K562 (cell line): ENCODE measurements around the gene OSBPL3. TPM values are rescaled to one million over a fixed set of nuclear protein-coding genes. Genes with fewer than 3 reads are reported as not detected.

Experiments used
- BMI1 ChIP-seq: fragments of 150-350 bp; IDR thresholded peaks from 2 replicates; pipeline ENCODE4 v1.6.1; 2014; ENCODE audit warnings: low read length
- ERF ChIP-seq: fragments of 450-650 bp; formaldehyde crosslinking; IDR thresholded peaks from 2 replicates; pipeline ENCODE4 v1.4.0; 2020; ENCODE audit warnings: mild to moderate bottlenecking, mixed read lengths
- FUS ChIP-seq: fragments of 200-400 bp; formaldehyde crosslinking; optimal IDR thresholded peaks from 2 replicates; pipeline ENCODE3; 2017; ENCODE audit warnings: low read depth, low read length
- HDAC2 ChIP-seq: fragments of 450-650 bp; IDR thresholded peaks from 2 replicates; pipeline ENCODE4 v1.6.1; 2016; ENCODE audit warnings: mild to moderate bottlenecking
- HMG20A ChIP-seq: fragments of 450-650 bp; formaldehyde crosslinking; conservative IDR thresholded peaks from 2 replicates; pipeline ENCODE4 v1.4.0; 2020; ENCODE audit warnings: mild to moderate bottlenecking, mixed read lengths
- HNRNPL ChIP-seq: fragments of 200-400 bp; formaldehyde crosslinking; IDR thresholded peaks from 2 replicates; pipeline ENCODE4 v1.6.1; 2017; ENCODE audit warnings: low read depth, mild to moderate bottlenecking, low read length
- IFI16 ChIP-seq: fragments of 250-450 bp; sonication (Bioruptor Pico); IDR thresholded peaks from 2 replicates; pipeline ENCODE4 v2.1.2; 2022; ENCODE audit warnings: mild to moderate bottlenecking, inconsistent platforms
- KDM5B ChIP-seq: fragments of 200-600 bp; sonication (generic); IDR thresholded peaks from 2 replicates; pipeline ENCODE4 v1.6.1; 2012; ENCODE audit warnings: low read depth, mild to moderate bottlenecking, moderate library complexity, low read length, control low read depth, inconsistent platforms; ENCODE audit not compliant: insufficient replicate concordance
- KLF10 ChIP-seq: fragments of 250-450 bp; sonication (Bioruptor Pico); IDR thresholded peaks from 2 replicates; pipeline ENCODE4 v1.6.1; 2021; ENCODE audit warnings: matching md5 sums
- MAFK ChIP-seq: IDR thresholded peaks from 2 replicates; pipeline ENCODE4 v1.6.1; 2011; ENCODE audit warnings: low read length, improper control_type of control experiment
- NEUROD1 ChIP-seq: fragments of 150-350 bp; IDR thresholded peaks from 2 replicates; pipeline ENCODE4 v1.6.1; 2014; ENCODE audit warnings: borderline replicate concordance, low read length, low read depth; ENCODE audit not compliant: partially characterized antibody
- NRF1 ChIP-seq, 2 experiments: fragments of 450-650 bp; IDR thresholded peaks in 1 of 2; conservative IDR thresholded peaks in 1 of 2; 2 replicates each; pipeline ENCODE4 v1.6.1; 2014; ENCODE audit warnings: mild to moderate bottlenecking in 2 of 2
- OTX1 ChIP-seq: fragments of 450-650 bp; formaldehyde crosslinking; IDR thresholded peaks from 2 replicates; pipeline ENCODE4 v1.4.0; 2022; ENCODE audit warnings: mild to moderate bottlenecking
- PCBP2 ChIP-seq: fragments of 200-400 bp; formaldehyde crosslinking; IDR thresholded peaks from 2 replicates; pipeline ENCODE4 v1.6.1; 2018; ENCODE audit warnings: low read length, low read depth, mild to moderate bottlenecking, moderate library complexity; ENCODE audit not compliant: poor library complexity, severe bottlenecking
- POLR2B ChIP-seq: fragments of 450-650 bp; IDR thresholded peaks from 2 replicates; pipeline ENCODE4 v1.6.1; 2018; ENCODE audit warnings: low read depth; ENCODE audit not compliant: partially characterized antibody
- RBM25 ChIP-seq: fragments of 200-400 bp; formaldehyde crosslinking; IDR thresholded peaks from 2 replicates; pipeline ENCODE4 v1.6.1; 2018; ENCODE audit warnings: low read length, low read depth, moderate library complexity; ENCODE audit not compliant: severe bottlenecking
- RUNX1 ChIP-seq: sonication (generic); IDR thresholded peaks from 2 replicates; pipeline ENCODE4 v1.6.1; 2016; ENCODE audit warnings: antibody characterized with exemption, low read depth
- SAP30 ChIP-seq: fragments of 200-600 bp; sonication (generic); IDR thresholded peaks from 2 replicates; pipeline ENCODE4 v1.6.1; 2012; ENCODE audit warnings: borderline replicate concordance, low read depth, mild to moderate bottlenecking, moderate library complexity, low read length, control low read depth, inconsistent platforms; ENCODE audit not compliant: insufficient read depth, poor library complexity, severe bottlenecking
- SREBF2 ChIP-seq: sonication (generic); formaldehyde crosslinking; IDR thresholded peaks from 2 replicates; pipeline ENCODE4 v1.4.0; 2020; ENCODE audit warnings: mild to moderate bottlenecking, missing genetic modification reagents
- YY1 ChIP-seq, 3 experiments: IDR thresholded peaks; 2 replicates each; pipeline ENCODE4 v1.6.1; 2011; ENCODE audit warnings: low read length in 2 of 3, mild to moderate bottlenecking in 2 of 3, moderate library complexity in 2 of 3, borderline replicate concordance in 1 of 3, control low read depth in 1 of 3, low read depth in 1 of 3; ENCODE audit not compliant: insufficient read depth in 3 of 3, insufficient replicate concordance in 2 of 3, control insufficient read depth in 1 of 3, insufficient read length in 1 of 3; ENCODE audit errors: extremely low read depth in 1 of 3
- ZNF133 ChIP-seq: fragments of 250-450 bp; sonication (Bioruptor Pico); IDR thresholded peaks from 2 replicates; pipeline ENCODE4 v1.4.0; 2020; ENCODE audit warnings: mild to moderate bottlenecking
- ZNF146 ChIP-seq: IDR thresholded peaks from one replicate; pipeline ENCODE4 v1.6.1; 2018; ENCODE audit warnings: missing compliant biosample characterization; ENCODE audit not compliant: unreplicated experiment
- ZNF3 ChIP-seq: fragments of 250-450 bp; sonication (Bioruptor Pico); IDR thresholded peaks from 2 replicates; pipeline ENCODE4 v1.5.0; 2021; ENCODE audit warnings: mild to moderate bottlenecking, moderate library complexity
- ZNF444 ChIP-seq: fragments of 250-450 bp; sonication (Bioruptor Pico); IDR thresholded peaks from 2 replicates; pipeline ENCODE4 v1.4.0; 2020; ENCODE audit warnings: mild to moderate bottlenecking, moderate library complexity
- polyA plus RNA-seq, 8 experiments: library from polyadenylated mRNA; depleted of rRNA in 4 of 8; stranded (reverse) in 5 of 8; unstranded in 3 of 8; fragments of >200 nt; fragmentation: Nextera tagmentation in 2 of 8; fragmentation: Illumina TruSeq in 1 of 8; extraction: Ambion mirVana in 2 of 8; extraction: Trizol in 1 of 8; gene quantifications; 2 replicates each; pipeline versions ENCODE4 v1.2.1 to v1.2.3, GENCODE V29; 2011 to 2014; ENCODE audit warnings: inconsistent platforms in 1 of 8, missing spikeins in 1 of 8
- total RNA-seq, 7 experiments: library from RNA; depleted of rRNA in 6 of 7; stranded (reverse); fragments of >200 nt in 6 of 7; fragmentation: Illumina TruSeq in 2 of 7; extraction: Trizol in 2 of 7; gene quantifications; 2 replicates each; pipeline versions ENCODE4 v1.2.1 to v1.2.3, GENCODE V29; 2011 to 2021; ENCODE audit warnings: low replicate concordance in 1 of 7
- TF ChIP-seq, protein P1 (sequence below), 2 experiments: fragments of 450-650 bp; IDR thresholded peaks; 2 replicates each; pipeline ENCODE4 v1.6.1; 2016
- TF ChIP-seq, protein P2 (sequence below): fragments of 450-650 bp; IDR thresholded peaks from 2 replicates; pipeline ENCODE4 v1.7.1; 2018; ENCODE audit warnings: mild to moderate bottlenecking, low read depth; ENCODE audit not compliant: partially characterized antibody

OSBPL3 gene
- total and polyA plus RNA-seq, 9 of the 15 experiments (the other 6 are each of a cell fraction or from before 2014, with no cell fraction given), result 4.8 to 37.2 (median 26.5) TPM

DNA sequence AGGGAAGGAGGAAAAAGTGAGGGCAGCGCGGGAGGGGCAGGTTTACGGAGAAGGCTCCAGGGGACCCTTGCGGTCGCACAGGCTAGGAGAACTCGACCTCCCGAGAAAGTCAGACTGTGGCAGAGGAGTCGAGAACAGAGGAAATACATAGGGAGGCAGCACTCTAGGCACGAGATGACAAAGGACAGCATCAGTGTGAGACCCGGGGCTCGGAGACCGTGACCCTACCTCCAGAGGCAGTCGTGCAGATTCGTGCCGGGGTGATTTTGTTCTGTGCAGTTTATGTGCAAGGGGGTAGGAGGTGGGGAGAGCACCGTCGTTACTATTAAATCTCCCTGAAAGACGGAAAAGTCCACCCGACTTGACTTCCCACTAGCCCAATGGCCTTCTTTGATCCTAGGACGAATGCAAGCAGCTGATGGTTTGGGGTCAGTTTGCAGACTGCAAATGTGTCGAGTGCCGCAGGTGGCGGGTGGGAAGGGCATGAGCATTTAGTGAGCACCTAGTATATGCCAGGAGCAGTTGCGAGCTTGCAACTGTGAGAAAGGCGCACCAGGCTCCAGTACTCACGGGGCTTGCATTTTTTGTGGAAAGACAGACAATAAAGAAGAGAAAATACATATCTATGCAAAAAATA lies 674 bp upstream of the OSBPL3 start (continued):
- TF ChIP-seq YY1 (IDR thresholded peaks at IDR 0.05; ENCODE audit: borderline replicate concordance in 1 of 3, control insufficient read depth in 1 of 3, extremely low read depth in 1 of 3, insufficient read depth in 3 of 3, insufficient read length in 1 of 3, insufficient replicate concordance in 2 of 3, low read depth in 1 of 3, low read length in 2 of 3) (no peak), RUNX1 (no peak), SREBF2 (CRISPR knock-in tag) (no peak), PCBP2 (no peak), ERF (CRISPR knock-in tag) (no peak), FUS (no peak), KDM5B (no peak), MAFK (no peak), HNRNPL (no peak), POLR2B (peak; percentile 10), BMI1 (no peak), ZNF444 (CRISPR knock-in tag) (no peak), NEUROD1 (no peak), OTX1 (no peak), KLF10 (CRISPR knock-in tag) (no peak), HMG20A (CRISPR knock-in tag) (no peak), ZNF146 (CRISPR knock-in tag) (peak; percentile 1), SAP30 (peak; percentile 22), ZNF3 (CRISPR knock-in tag) (no peak), RBM25 (peak; percentile 16), NRF1 (conservative IDR thresholded peaks at IDR 0.05 in 1 of 2, IDR thresholded peaks at IDR 0.05 in 1 of 2) (no peak), IFI16 (no peak), ZNF133 (CRISPR knock-in tag) (no peak), HDAC2 (peak; percentile 70)
- TF ChIP-seq, protein P1, sequence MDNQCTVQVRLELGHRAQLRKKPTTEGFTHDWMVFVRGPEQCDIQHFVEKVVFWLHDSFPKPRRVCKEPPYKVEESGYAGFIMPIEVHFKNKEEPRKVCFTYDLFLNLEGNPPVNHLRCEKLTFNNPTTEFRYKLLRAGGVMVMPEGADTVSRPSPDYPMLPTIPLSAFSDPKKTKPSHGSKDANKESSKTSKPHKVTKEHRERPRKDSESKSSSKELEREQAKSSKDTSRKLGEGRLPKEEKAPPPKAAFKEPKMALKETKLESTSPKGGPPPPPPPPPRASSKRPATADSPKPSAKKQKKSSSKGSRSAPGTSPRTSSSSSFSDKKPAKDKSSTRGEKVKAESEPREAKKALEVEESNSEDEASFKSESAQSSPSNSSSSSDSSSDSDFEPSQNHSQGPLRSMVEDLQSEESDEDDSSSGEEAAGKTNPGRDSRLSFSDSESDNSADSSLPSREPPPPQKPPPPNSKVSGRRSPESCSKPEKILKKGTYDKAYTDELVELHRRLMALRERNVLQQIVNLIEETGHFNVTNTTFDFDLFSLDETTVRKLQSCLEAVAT (IDR thresholded peaks at IDR 0.05), result peak; percentile 5 to 54; a peak in 2 of 4 replicates
- TF ChIP-seq, protein P2, sequence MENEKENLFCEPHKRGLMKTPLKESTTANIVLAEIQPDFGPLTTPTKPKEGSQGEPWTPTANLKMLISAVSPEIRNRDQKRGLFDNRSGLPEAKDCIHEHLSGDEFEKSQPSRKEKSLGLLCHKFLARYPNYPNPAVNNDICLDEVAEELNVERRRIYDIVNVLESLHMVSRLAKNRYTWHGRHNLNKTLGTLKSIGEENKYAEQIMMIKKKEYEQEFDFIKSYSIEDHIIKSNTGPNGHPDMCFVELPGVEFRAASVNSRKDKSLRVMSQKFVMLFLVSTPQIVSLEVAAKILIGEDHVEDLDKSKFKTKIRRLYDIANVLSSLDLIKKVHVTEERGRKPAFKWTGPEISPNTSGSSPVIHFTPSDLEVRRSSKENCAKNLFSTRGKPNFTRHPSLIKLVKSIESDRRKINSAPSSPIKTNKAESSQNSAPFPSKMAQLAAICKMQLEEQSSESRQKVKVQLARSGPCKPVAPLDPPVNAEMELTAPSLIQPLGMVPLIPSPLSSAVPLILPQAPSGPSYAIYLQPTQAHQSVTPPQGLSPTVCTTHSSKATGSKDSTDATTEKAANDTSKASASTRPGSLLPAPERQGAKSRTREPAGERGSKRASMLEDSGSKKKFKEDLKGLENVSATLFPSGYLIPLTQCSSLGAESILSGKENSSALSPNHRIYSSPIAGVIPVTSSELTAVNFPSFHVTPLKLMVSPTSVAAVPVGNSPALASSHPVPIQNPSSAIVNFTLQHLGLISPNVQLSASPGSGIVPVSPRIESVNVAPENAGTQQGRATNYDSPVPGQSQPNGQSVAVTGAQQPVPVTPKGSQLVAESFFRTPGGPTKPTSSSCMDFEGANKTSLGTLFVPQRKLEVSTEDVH, result no peak
